ENCODE data around the gene MT1B. TPM values are rescaled to one million over a fixed set of nuclear protein-coding genes. Genes with fewer than 3 reads are reported as not detected.

Gene MT1B
- total and polyA plus RNA-seq, 9 of the 15 experiments (the other 6 are each of a cell fraction or from before 2014, with no cell fraction given) = not detected

DNA sequence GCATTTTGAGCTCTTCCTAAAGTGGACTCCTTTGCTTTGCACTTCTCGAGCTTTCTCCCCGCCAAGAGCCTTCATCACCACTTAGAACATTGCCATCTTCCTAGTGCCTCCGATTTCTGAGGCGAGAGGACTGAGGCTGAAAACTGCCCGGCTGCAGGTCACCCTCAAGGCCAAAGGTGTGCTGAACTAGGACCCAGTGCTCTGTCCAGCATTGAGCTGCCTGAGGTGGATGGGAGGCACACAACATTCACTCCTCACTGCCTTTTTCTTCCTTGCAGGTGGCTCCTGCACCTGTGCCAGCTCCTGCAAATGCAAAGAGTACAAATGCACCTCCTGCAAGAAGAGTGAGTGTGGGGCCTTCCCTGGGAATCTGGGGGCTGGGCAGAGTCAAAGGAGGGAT is 7.9 kb upstream of the MT1B start:
- Histone ChIP-seq H3K4me1 (replicated peaks in 1 of 2; ENCODE audit: control insufficient read depth in 2 of 2, insufficient read depth in 2 of 2, low read length in 2 of 2) (peaks cover 3 to 13% of the 10 kb centered on the region in 2 experiments; a peak in 3 of 5 replicates), H3K9ac (ENCODE audit: insufficient read depth in 1 of 2, low read depth in 2 of 2, low read length in 2 of 2) (no peak overlapping the region), H3K27me3 (ENCODE audit: control insufficient read depth in 2 of 2, insufficient read depth in 2 of 2, low read length in 2 of 2) (peaks cover 25 to 63% of the 10 kb centered on the region in 2 experiments), H3K36me3 (ENCODE audit: control insufficient read depth, insufficient read depth, low read length) (no peaks in the 10 kb centered on the region), H3K4me3 (no peak overlapping the region), H2AFZ (ENCODE audit: low read depth, low read length) (no peak overlapping the region), H3K4me2 (ENCODE audit: insufficient read depth, low read length) (peak overlapping the region; percentile 48), H3K79me2 (ENCODE audit: control insufficient read depth, insufficient read depth, low read length) (no peaks in the 10 kb centered on the region), H3K9me3 (replicated peaks; ENCODE audit: control insufficient read depth, insufficient read depth, low read depth, low read length) (no peaks in the 10 kb centered on the region), H3K9me1 (ENCODE audit: control insufficient read depth, insufficient read depth, low read length) (no peaks in the 10 kb centered on the region), H4K20me1 (replicated peaks; ENCODE audit: control insufficient read depth, insufficient read depth, low read length) (no peaks in the 10 kb centered on the region; the same call in 1 of the 2 replicates), H3K27ac (ENCODE audit: extremely low read depth, low read depth, low read length) (no peak overlapping the region)
- FAIRE-seq (no peak), ATAC-seq (no peak), DNase-seq (ENCODE audit: extremely low read depth in 1 of 4, low spot score in 3 of 4) (no peak)
- ChIA-PET CTCF (ENCODE audit: low intra/inter-chr PET ratio) (no interaction called here), POLR2A (interaction anchor here (0.8 to 1.3 kb wide), 3 partner anchors 35 to 333 kb away, joined by 3 to 6 read pairs (median 3); partner anchors contain the start of gene MT2A)
- TF ChIP-seq, protein P1, sequence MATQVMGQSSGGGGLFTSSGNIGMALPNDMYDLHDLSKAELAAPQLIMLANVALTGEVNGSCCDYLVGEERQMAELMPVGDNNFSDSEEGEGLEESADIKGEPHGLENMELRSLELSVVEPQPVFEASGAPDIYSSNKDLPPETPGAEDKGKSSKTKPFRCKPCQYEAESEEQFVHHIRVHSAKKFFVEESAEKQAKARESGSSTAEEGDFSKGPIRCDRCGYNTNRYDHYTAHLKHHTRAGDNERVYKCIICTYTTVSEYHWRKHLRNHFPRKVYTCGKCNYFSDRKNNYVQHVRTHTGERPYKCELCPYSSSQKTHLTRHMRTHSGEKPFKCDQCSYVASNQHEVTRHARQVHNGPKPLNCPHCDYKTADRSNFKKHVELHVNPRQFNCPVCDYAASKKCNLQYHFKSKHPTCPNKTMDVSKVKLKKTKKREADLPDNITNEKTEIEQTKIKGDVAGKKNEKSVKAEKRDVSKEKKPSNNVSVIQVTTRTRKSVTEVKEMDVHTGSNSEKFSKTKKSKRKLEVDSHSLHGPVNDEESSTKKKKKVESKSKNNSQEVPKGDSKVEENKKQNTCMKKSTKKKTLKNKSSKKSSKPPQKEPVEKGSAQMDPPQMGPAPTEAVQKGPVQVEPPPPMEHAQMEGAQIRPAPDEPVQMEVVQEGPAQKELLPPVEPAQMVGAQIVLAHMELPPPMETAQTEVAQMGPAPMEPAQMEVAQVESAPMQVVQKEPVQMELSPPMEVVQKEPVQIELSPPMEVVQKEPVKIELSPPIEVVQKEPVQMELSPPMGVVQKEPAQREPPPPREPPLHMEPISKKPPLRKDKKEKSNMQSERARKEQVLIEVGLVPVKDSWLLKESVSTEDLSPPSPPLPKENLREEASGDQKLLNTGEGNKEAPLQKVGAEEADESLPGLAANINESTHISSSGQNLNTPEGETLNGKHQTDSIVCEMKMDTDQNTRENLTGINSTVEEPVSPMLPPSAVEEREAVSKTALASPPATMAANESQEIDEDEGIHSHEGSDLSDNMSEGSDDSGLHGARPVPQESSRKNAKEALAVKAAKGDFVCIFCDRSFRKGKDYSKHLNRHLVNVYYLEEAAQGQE (IDR thresholded peaks at IDR 0.05; ENCODE audit: borderline replicate concordance) = peak; percentile 8; the same call in 1 of the 2 replicates
- TF ChIP-seq, protein P1 (CRISPR knock-in tag; IDR thresholded peaks at IDR 0.05; ENCODE audit: low read depth) = no peak
- TF ChIP-seq, protein P2, sequence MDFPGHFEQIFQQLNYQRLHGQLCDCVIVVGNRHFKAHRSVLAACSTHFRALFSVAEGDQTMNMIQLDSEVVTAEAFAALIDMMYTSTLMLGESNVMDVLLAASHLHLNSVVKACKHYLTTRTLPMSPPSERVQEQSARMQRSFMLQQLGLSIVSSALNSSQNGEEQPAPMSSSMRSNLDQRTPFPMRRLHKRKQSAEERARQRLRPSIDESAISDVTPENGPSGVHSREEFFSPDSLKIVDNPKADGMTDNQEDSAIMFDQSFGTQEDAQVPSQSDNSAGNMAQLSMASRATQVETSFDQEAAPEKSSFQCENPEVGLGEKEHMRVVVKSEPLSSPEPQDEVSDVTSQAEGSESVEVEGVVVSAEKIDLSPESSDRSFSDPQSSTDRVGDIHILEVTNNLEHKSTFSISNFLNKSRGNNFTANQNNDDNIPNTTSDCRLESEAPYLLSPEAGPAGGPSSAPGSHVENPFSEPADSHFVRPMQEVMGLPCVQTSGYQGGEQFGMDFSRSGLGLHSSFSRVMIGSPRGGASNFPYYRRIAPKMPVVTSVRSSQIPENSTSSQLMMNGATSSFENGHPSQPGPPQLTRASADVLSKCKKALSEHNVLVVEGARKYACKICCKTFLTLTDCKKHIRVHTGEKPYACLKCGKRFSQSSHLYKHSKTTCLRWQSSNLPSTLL (IDR thresholded peaks at IDR 0.05) = no peak
- TF ChIP-seq SRSF7 (optimal IDR thresholded peaks at IDR 0.05; ENCODE audit: low read depth, low read length) = no peak
- intact Hi-C loops (cut with micrococcal nuclease) = no loop called here
- in situ Hi-C loops (cut with MboI) = no loop called here
- no TSS peak for BruUV-seq (replicated peaks)
- WGBS (ENCODE audit: insufficient coverage, low coverage, missing lambda C conversion rate) = 5% methylated on average over 5 of the region's 5 CpGs
